Stimulated activated naive CD8-positive, alpha-beta T cell treated with anti-CD3 and anti-CD28 coated beads, Interleukin-15, amount 100 ng/mL, for 72 hours (primary cell): ENCODE data around the gene LYPD6B.
A peak's percentile ranks its signal among the peaks of the same experiment; 100 is the strongest.

Source experiments
- ATAC-seq: fragments of 150-1000 bp; cut with Tn5 transposase; 2 replicates; pipeline ENCODE4 v1.10.0; 2021; ENCODE audit warnings: mild to moderate bottlenecking, moderate library complexity
- DNase-seq, 2 donors: peaks; one replicate each; pipeline ENCODE4 v3.0.0; 2021 to 2022
- H3K27ac Mint-ChIP-seq, 2 donors: one replicate each; pipeline ENCODE4 v1.8.0; 2022; ENCODE audit warnings: mild to moderate bottlenecking in 2 of 2, mixed read lengths in 2 of 2, moderate library complexity in 2 of 2
- H3K27me3 Mint-ChIP-seq: one replicate; pipeline ENCODE4 v1.8.0; 2022; ENCODE audit warnings: mixed read lengths
- H3K4me1 Mint-ChIP-seq: one replicate; pipeline ENCODE4 v1.8.0; 2022; ENCODE audit warnings: mild to moderate bottlenecking, mixed read lengths
- H3K4me3 Mint-ChIP-seq, 2 donors: one replicate each; pipeline ENCODE4 v1.8.0; 2022; ENCODE audit warnings: mild to moderate bottlenecking in 2 of 2, mixed read lengths in 2 of 2, moderate library complexity in 1 of 2
- H3K9me3 Mint-ChIP-seq, 2 donors: one replicate each; pipeline ENCODE4 v1.8.0; 2022; ENCODE audit warnings: mixed read lengths in 2 of 2

The LYPD6B gene

GRCh38 chr2:149164296-149164695, 125.8 kb downstream of the LYPD6B start:
- no peak for DNase-seq
- no peak for ATAC-seq
- H3K27ac Mint-ChIP-seq, result no peak overlapping the region

DNA sequence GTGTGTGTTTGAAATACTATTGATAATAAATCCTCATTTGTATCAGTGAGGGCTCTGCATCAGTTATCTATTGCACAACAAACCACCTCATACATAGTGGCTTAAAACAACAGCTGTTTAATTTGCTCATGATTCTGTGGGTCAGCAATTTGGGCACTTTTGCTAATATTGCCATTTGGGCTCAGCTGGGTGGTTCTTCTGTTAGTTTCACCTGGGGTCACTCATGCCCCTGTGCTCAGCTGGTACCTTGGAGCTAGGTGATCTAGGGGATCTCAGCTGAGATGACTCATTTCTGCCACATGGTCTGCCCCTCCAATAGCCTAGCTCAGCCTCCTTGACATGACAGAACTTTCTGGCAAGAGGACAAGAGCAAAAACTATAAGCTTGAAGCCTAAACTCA, 126.3 kb downstream of the LYPD6B start:
- no peak for ATAC-seq
- H3K9me3 Mint-ChIP-seq, result peaks cover 8 to 14% of the 10 kb centered on the region in 2 donors

More at GRCh38 chr2:149164296-149164695, 125.8 kb downstream of the LYPD6B start:
- Mint-ChIP-seq H3K4me1 (peaks cover 39% of the 10 kb centered on the region), H3K9me3 (peaks cover 8 to 14% of the 10 kb centered on the region in 2 donors), H3K27me3 (peaks cover 71% of the 10 kb centered on the region), H3K4me3 (no peak overlapping the region)

GRCh38 chr2:149167001-149167780, 128.7 kb downstream of the LYPD6B start:
- peak overlapping the region in 1 of 2 donors; percentile 3 for H3K4me3 Mint-ChIP-seq
- peak; percentile 92 for ATAC-seq
- H3K27me3 Mint-ChIP-seq, result peaks cover 65% of the 10 kb centered on the region
- peaks cover 20 to 24% of the 10 kb centered on the region in 2 donors for H3K9me3 Mint-ChIP-seq
- H3K4me1 Mint-ChIP-seq, result peaks cover 28% of the 10 kb centered on the region
- H3K27ac Mint-ChIP-seq, result no peak overlapping the region
- peak; percentile 34 to 68 for DNase-seq

More for the DNA sequence above, 126.3 kb downstream of the LYPD6B start:
- Mint-ChIP-seq H3K4me1 (peaks cover 44% of the 10 kb centered on the region), H3K4me3 (no peak overlapping the region), H3K27me3 (peaks cover 71% of the 10 kb centered on the region), H3K27ac (no peak overlapping the region)
- DNase-seq, result no peak

DNA sequence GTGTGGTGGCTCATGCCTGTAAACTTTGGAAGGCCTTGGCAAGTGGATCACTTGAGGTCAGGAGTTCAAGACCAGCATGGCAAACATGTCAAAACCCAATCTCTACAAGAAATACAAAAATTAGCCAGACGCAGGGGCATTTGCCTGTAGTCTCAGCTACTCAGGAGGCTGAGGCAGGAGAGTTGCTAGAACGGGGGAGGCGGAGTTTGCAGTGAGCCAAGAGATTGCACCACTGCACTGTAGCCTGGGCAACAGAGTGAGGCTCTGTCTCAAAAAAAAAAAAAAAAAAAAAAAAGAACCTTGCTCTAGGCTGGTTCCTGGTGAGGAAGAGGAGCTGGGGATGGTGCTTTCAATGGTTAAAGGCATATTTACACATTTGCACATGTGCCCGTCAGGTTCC, 129.4 kb downstream of the LYPD6B start:
- no peak overlapping the region for H3K27ac Mint-ChIP-seq
- peaks cover 28% of the 10 kb centered on the region for H3K4me1 Mint-ChIP-seq
- DNase-seq (no peak), ATAC-seq (no peak)
- H3K27me3 Mint-ChIP-seq, result peaks cover 58% of the 10 kb centered on the region
- peaks cover 21 to 26% of the 10 kb centered on the region in 2 donors for H3K9me3 Mint-ChIP-seq
- no peak overlapping the region for H3K4me3 Mint-ChIP-seq

DNA sequence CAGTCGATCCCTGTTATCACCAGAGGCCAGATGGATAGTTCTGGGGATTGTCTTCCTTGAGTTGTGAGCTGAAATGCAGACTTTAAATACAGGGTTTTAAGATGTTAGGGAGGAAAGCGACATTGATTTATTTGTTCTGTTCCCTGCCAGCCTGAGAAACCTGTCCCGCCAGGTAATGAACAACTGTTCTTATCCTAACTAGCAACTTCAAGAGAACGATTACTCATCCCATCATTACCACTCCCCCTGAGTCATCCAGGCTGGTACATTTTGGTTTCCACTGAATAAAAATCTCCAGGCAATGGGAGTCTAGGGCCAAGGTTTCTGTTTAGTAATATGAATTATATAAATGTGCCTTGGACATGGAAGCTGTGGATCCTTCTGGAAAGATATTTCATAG, 131.2 kb downstream of the LYPD6B start:
- Mint-ChIP-seq H3K4me3 (no peak overlapping the region), H3K27ac (no peak overlapping the region), H3K9me3 (peaks cover 18% of the 10 kb centered on the region in 2 donors), H3K4me1 (peaks cover 28% of the 10 kb centered on the region), H3K27me3 (peaks cover 42% of the 10 kb centered on the region)
- ATAC-seq, result no peak
- DNase-seq, result no peak

DNA sequence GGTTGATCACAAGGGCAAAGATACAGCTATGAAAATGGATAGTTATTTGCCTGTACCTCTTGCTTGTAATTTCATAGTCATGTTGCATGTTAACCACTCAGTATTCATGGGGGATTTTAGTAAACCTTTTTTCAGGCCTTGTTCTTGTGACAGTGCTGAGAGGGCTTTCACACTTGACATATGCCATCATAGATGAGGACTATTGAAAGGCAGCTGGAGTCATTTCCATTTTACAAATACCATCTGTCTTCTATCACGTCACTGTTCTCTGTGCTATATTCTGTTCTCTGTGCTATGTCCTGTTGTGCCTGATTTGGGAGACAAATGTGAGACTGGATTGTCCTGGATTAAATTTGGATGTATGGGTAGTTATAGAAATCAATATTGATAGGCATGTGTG, 131.7 kb downstream of the LYPD6B start:
- H3K27me3 Mint-ChIP-seq, result peaks cover 37% of the 10 kb centered on the region
- no peak overlapping the region for H3K4me3 Mint-ChIP-seq
- DNase-seq (no peak), ATAC-seq (no peak)
- H3K4me1 Mint-ChIP-seq, result peaks cover 28% of the 10 kb centered on the region
- H3K27ac Mint-ChIP-seq, result no peak overlapping the region
- H3K9me3 Mint-ChIP-seq, result peaks cover 13% of the 10 kb centered on the region in 2 donors

GRCh38 chr2:149170911-149171310, 132.4 kb downstream of the LYPD6B start:
- Mint-ChIP-seq H3K27me3 (peaks cover 36% of the 10 kb centered on the region), H3K9me3 (peaks cover 12 to 13% of the 10 kb centered on the region in 2 donors), H3K27ac (no peak overlapping the region), H3K4me1 (peaks cover 28% of the 10 kb centered on the region), H3K4me3 (no peak overlapping the region)
- DNase-seq (no peak), ATAC-seq (no peak)

DNA sequence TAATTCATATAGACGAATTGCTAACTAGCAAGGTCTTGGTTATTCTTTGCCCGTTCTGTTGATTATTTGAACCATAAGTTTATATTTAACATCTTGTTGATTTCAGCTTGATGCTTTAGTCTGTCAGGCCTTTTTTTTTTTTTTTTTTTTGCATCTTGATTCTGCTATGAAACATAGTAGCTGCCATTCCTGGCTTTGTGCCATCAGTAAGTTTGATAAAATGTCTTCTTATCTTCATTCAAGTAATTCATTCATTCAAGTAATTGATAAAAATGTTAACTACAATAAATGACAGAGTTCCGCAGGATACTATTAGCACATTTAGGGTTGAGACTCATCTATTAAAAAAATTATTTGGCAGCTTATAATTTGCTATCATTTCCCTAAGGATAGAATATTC, 134.7 kb downstream of the LYPD6B start:
- DNase-seq, result no peak
- Mint-ChIP-seq H3K27me3 (peaks cover 28% of the 10 kb centered on the region), H3K4me3 (no peak overlapping the region), H3K27ac (no peak overlapping the region), H3K4me1 (peaks cover 10% of the 10 kb centered on the region), H3K9me3 (peaks cover 12 to 13% of the 10 kb centered on the region in 2 donors)
- ATAC-seq, result no peak

- Mint-ChIP-seq H3K4me1 (no peaks in the 10 kb centered on the region), H3K4me3 (no peak overlapping the region), H3K27ac (no peak overlapping the region), H3K9me3 (peaks cover 12 to 13% of the 10 kb centered on the region in 2 donors), H3K27me3 (peaks cover 25% of the 10 kb centered on the region)
- ATAC-seq (no peak), DNase-seq (no peak)
These were observed 137.5 kb downstream of the LYPD6B start for GRCh38 chr2:149175956-149176355.

GRCh38 chr2:149178612-149179011, 140.1 kb downstream of the LYPD6B start:
- ATAC-seq (no peak), DNase-seq (no peak)
- Mint-ChIP-seq H3K4me1 (no peaks in the 10 kb centered on the region), H3K4me3 (no peak overlapping the region), H3K27ac (no peak overlapping the region), H3K9me3 (no peaks in the 10 kb centered on the region), H3K27me3 (peaks cover 21% of the 10 kb centered on the region)

DNA sequence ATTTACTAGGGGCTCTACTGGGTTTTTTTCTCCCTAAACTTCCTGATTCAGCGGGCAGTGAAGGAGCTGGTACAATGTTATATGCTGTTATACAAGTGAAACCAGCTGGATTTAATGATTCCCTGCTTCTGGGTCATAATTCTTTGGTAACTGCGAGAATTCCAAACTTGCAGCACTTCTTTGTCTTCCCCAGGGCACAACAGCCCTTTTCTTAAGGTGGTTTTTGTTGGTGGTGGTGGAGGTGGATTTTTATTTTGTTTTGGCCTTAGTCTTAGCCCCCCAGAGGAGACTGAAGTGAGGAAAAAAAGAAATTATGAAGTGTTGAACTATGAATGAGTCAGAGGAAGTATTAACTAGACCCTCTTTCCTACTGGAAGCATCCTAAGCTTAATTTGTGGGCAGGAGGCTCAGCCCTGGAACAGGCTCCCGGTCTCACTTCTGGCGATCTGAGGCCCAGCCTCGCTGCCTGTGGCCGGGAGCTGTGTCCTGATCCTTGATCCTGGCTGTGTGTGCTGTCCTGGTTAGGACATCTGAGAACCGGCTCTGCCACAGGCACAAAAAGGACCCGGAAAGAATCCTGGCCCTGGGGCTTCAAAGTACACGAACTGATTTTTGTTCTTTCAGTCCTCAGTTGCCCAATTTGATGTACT, 141.9 kb downstream of the LYPD6B start:
- H3K4me1 Mint-ChIP-seq, result no peaks in the 10 kb centered on the region
- DNase-seq, result no peak
- H3K4me3 Mint-ChIP-seq, result no peak overlapping the region
- no peak for ATAC-seq
- H3K27ac Mint-ChIP-seq, result no peak overlapping the region
- no peaks in the 10 kb centered on the region for H3K9me3 Mint-ChIP-seq
- peaks cover 21% of the 10 kb centered on the region for H3K27me3 Mint-ChIP-seq

DNA sequence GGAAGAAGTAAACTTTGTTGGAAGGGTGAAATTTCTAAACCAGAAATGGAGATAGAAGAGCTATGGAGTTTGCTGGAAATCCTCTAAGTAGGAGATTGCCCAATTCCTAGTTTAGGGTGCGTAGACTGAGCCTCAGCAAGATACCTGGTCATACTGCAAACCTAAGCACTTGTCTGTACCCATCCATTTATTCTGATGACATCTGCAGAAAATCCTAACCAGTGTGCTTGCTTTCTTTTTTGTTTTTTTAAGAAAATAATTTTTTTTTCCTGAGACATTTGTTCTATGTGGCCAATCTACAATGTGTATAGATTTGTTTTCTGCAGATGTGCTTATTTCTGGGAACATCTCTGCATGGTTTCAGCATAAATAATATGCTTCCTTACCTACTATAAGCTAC, 144.7 kb downstream of the LYPD6B start:
- H3K4me3 Mint-ChIP-seq, result no peak overlapping the region
- H3K27ac Mint-ChIP-seq, result no peak overlapping the region
- peaks cover 19% of the 10 kb centered on the region for H3K27me3 Mint-ChIP-seq
- ATAC-seq (no peak), DNase-seq (no peak)
- H3K4me1 Mint-ChIP-seq, result no peaks in the 10 kb centered on the region
- H3K9me3 Mint-ChIP-seq, result no peaks in the 10 kb centered on the region

DNA sequence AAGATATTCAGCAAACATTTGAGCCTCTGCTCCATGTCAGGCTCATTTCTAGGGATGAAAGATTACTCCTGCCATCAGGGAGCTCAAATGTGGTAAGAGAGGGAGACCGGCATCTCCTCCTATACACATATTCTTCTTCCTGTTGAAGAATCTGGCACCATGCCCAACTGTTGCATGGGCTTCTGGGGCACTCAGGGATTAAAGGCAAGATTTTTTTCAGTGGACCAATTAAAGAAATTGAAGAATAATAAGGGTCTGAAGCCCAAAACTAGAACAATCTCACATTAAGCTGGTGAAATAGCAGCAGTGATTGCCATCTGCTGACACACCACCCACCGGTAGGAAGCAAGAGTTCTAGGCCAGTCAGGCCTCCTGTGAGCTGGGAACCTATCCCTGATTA, 146.5 kb downstream of the LYPD6B start:
- Mint-ChIP-seq H3K27ac (no peak overlapping the region), H3K4me3 (no peak overlapping the region), H3K4me1 (no peaks in the 10 kb centered on the region), H3K9me3 (no peaks in the 10 kb centered on the region), H3K27me3 (peaks cover 8% of the 10 kb centered on the region)
- DNase-seq (no peak), ATAC-seq (no peak)

- H3K27ac Mint-ChIP-seq, result no peak overlapping the region
- ATAC-seq (no peak), DNase-seq (no peak)
- no peak overlapping the region for H3K4me3 Mint-ChIP-seq
- H3K4me1 Mint-ChIP-seq, result no peaks in the 10 kb centered on the region
- no peaks in the 10 kb centered on the region for H3K9me3 Mint-ChIP-seq
- peaks cover 8% of the 10 kb centered on the region for H3K27me3 Mint-ChIP-seq
These were observed 147.5 kb downstream of the LYPD6B start for GRCh38 chr2:149185942-149186490.

DNA sequence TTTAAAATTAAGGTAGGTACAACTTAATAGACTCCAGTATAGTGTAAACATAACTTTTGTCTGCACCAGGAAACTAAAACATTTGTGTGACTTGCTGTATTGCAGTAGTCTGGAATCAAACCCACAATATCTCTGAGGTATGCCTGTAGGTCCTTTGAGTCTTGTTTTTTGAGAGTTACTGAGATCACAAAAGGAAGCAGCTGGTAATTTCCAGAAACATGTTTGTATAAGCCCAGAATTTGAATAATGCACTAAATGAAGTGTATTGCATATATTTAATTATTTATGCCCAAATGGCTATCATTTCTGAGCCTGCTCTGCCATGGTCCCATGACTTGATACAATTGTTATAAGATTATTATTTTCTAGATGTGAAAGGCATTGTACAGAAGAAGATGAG, 148.6 kb downstream of the LYPD6B start:
- H3K9me3 Mint-ChIP-seq, result no peaks in the 10 kb centered on the region
- DNase-seq (no peak), ATAC-seq (no peak)
- no peak overlapping the region for H3K27ac Mint-ChIP-seq
- no peaks in the 10 kb centered on the region for H3K27me3 Mint-ChIP-seq
- H3K4me1 Mint-ChIP-seq, result no peaks in the 10 kb centered on the region
- H3K4me3 Mint-ChIP-seq, result no peak overlapping the region

- Mint-ChIP-seq H3K9me3 (no peaks in the 10 kb centered on the region), H3K27me3 (no peaks in the 10 kb centered on the region), H3K4me3 (no peak overlapping the region), H3K27ac (no peak overlapping the region), H3K4me1 (no peaks in the 10 kb centered on the region)
- ATAC-seq, result no peak
- DNase-seq, result no peak
These were observed 149.8 kb downstream of the LYPD6B start for GRCh38 chr2:149188291-149188690.
